H1 (cell line): ENCODE results near the gene DHX34. TPM values are rescaled to one million over a fixed set of nuclear protein-coding genes. Genes with fewer than 3 reads are reported as not detected.

Experiments used
- CTCF ChIA-PET: fragments of 300-600 bp; sonication (Branson Sonifier 250); formaldehyde crosslinking; loops from one replicate; lab custom pipeline; 2021; ENCODE audit not compliant: partially characterized antibody; lab: Charles Lee
- POLR2A ChIA-PET: fragments of 300-600 bp; sonication (Branson Sonifier 250); formaldehyde crosslinking; loops from one replicate; lab custom pipeline; 2021; ENCODE audit warnings: inconsistent platforms; ENCODE audit not compliant: partially characterized antibody; lab: Charles Lee
- DNase-seq, 2 experiments: peaks; one replicate each; pipeline versions ENCODE4 v3.0.0 to v3.0.0-alpha.2; 2010 to 2022; ENCODE audit warnings: low spot score in 2 of 2, low read depth in 1 of 2, mixed read lengths in 1 of 2
- FAIRE-seq: peaks from 2 replicates; lab custom pipeline; 2011; peaks lifted over from hg19 to GRCh38; lab: Jason Lieb, UNC
- H2AFZ ChIP-seq: 2 replicates; pipeline ENCODE4 v1.8.1; 2012; ENCODE audit warnings: low read length, inconsistent platforms
- H2AK5ac ChIP-seq: 2 replicates; pipeline ENCODE4 v1.6.1; 2013; ENCODE audit warnings: low read depth, low read length
- H2BK120ac ChIP-seq: replicated peaks from 2 replicates; pipeline ENCODE3; 2013; ENCODE audit warnings: low read depth, low read length, inconsistent platforms
- H2BK12ac ChIP-seq: 2 replicates; pipeline ENCODE4 v1.6.1; 2013; ENCODE audit warnings: low read depth, low read length
- H2BK15ac ChIP-seq: 2 replicates; pipeline ENCODE4 v1.6.1; 2013; ENCODE audit warnings: low read length
- H2BK20ac ChIP-seq: 2 replicates; pipeline ENCODE4 v1.6.1; 2013; ENCODE audit warnings: low read length
- H2BK5ac ChIP-seq: 2 replicates; pipeline ENCODE4 v1.6.1; 2013; ENCODE audit warnings: low read depth, low read length
- H3K14ac ChIP-seq: 2 replicates; pipeline ENCODE4 v1.6.1; 2013; ENCODE audit warnings: inconsistent platforms; ENCODE audit not compliant: insufficient read length
- H3K18ac ChIP-seq: 2 replicates; pipeline ENCODE4 v1.6.1; 2013; ENCODE audit warnings: low read length; ENCODE audit errors: extremely low read depth
- H3K23ac ChIP-seq: 2 replicates; pipeline ENCODE4 v1.6.1; 2013; ENCODE audit warnings: inconsistent platforms; ENCODE audit not compliant: insufficient read length
- H3K23me2 ChIP-seq: 2 replicates; pipeline ENCODE4 v1.6.1; 2013; ENCODE audit warnings: low read depth, low read length
- H3K27ac ChIP-seq: 2 replicates; pipeline ENCODE4 v1.6.1; 2011; ENCODE audit warnings: low read depth, low read length, inconsistent platforms
- H3K27me3 ChIP-seq, 4 experiments: replicated peaks in 1 of 4; 1 replicate in 1 of 4; 2 replicates in 3 of 4; pipeline versions ENCODE4 v1.6.1 to v1.8.1; 2011 to 2013; ENCODE audit warnings: low read length in 3 of 4, mild to moderate bottlenecking in 3 of 4, inconsistent platforms in 2 of 4, mixed read lengths in 2 of 4, moderate library complexity in 1 of 4; ENCODE audit not compliant: control insufficient read depth in 3 of 4, insufficient read depth in 3 of 4; ENCODE audit errors: extremely low read depth in 1 of 4
- H3K36me3 ChIP-seq, 4 experiments: 2 replicates each; pipeline versions ENCODE4 v1.6.1 to v1.8.1; 2011 to 2013; ENCODE audit warnings: mild to moderate bottlenecking in 4 of 4, low read length in 3 of 4, moderate library complexity in 2 of 4, control low read depth in 1 of 4, inconsistent platforms in 1 of 4; ENCODE audit not compliant: insufficient read depth in 4 of 4, control insufficient read depth in 2 of 4
- H3K4ac ChIP-seq: replicated peaks from 2 replicates; pipeline ENCODE3; 2013; ENCODE audit warnings: low read length, low read depth, mixed read lengths, inconsistent platforms; ENCODE audit not compliant: insufficient read length
- H3K4me1 ChIP-seq, 4 experiments: replicated peaks in 1 of 4; 1 replicate in 1 of 4; 2 replicates in 3 of 4; pipeline versions ENCODE4 v1.6.1 to v1.8.1; 2011 to 2013; ENCODE audit warnings: low read length in 3 of 4, inconsistent platforms in 2 of 4, mixed read lengths in 1 of 4; ENCODE audit not compliant: insufficient read depth in 4 of 4, control insufficient read depth in 3 of 4
- H3K4me2 ChIP-seq, 2 experiments: 2 replicates each; pipeline versions ENCODE4 v1.6.1 to v1.8.1; 2011 to 2013; ENCODE audit warnings: low read depth in 2 of 2, low read length in 2 of 2, control low read depth in 1 of 2, inconsistent platforms in 1 of 2, mild to moderate bottlenecking in 1 of 2; ENCODE audit not compliant: insufficient read depth in 1 of 2
- H3K4me3 ChIP-seq, 4 experiments: fragments of 200-600, 300-600 bp in 1 of 4; sonication (generic), shearing (Covaris generic), sonication (Bioruptor Twin) in 1 of 4; 2 replicates each; pipeline versions ENCODE4 v1.5.1 to v1.8.1; 2011 to 2016; ENCODE audit warnings: low read length in 4 of 4, low read depth in 3 of 4, control low read depth in 2 of 4, inconsistent platforms in 2 of 4, mild to moderate bottlenecking in 2 of 4, mixed read lengths in 1 of 4, moderate library complexity in 1 of 4; ENCODE audit not compliant: insufficient read depth in 2 of 4; ENCODE audit errors: extremely low read depth in 1 of 4
- H3K56ac ChIP-seq: replicated peaks from 2 replicates; pipeline ENCODE3; 2013; ENCODE audit warnings: low read depth, mild to moderate bottlenecking, mixed read lengths, low read length, inconsistent platforms; ENCODE audit not compliant: insufficient read length
- H3K79me1 ChIP-seq: 2 replicates; pipeline ENCODE4 v1.6.1; 2013; ENCODE audit warnings: low read depth, low read length, control low read depth
- H3K79me2 ChIP-seq, 2 experiments: 2 replicates each; pipeline versions ENCODE4 v1.6.1 to v1.8.1; 2012 to 2013; ENCODE audit warnings: low read length in 2 of 2, mild to moderate bottlenecking in 2 of 2, inconsistent platforms in 1 of 2; ENCODE audit not compliant: insufficient read depth in 2 of 2, control insufficient read depth in 1 of 2
- H3K9ac ChIP-seq, 4 experiments: replicated peaks in 1 of 4; 1 replicate in 1 of 4; 2 replicates in 3 of 4; pipeline versions ENCODE4 v1.6.1 to v1.8.1; 2011 to 2013; ENCODE audit warnings: low read depth in 3 of 4, low read length in 3 of 4, control low read depth in 2 of 4, mild to moderate bottlenecking in 2 of 4, moderate library complexity in 2 of 4, inconsistent platforms in 1 of 4; ENCODE audit errors: extremely low read depth in 1 of 4
- H3K9me3 ChIP-seq, 2 experiments: 2 replicates each; pipeline versions ENCODE4 v1.6.1 to v1.8.1; 2012 to 2013; ENCODE audit warnings: mild to moderate bottlenecking in 2 of 2, moderate library complexity in 2 of 2, control low read depth in 1 of 2, inconsistent platforms in 1 of 2, low read depth in 1 of 2, low read length in 1 of 2, mixed read lengths in 1 of 2; ENCODE audit not compliant: insufficient read depth in 2 of 2
- H4K20me1 ChIP-seq, 2 experiments: replicated peaks in 1 of 2; 2 replicates each; pipeline versions ENCODE3 to v1.8.1; 2011 to 2013; ENCODE audit warnings: inconsistent platforms in 2 of 2, low read length in 2 of 2, mild to moderate bottlenecking in 1 of 2; ENCODE audit not compliant: insufficient read depth in 2 of 2, control insufficient read depth in 1 of 2
- H4K5ac ChIP-seq: 2 replicates; pipeline ENCODE4 v1.6.1; 2013; ENCODE audit warnings: low read length, low read depth, mixed read lengths, inconsistent platforms; ENCODE audit not compliant: insufficient read length
- H4K8ac ChIP-seq: 2 replicates; pipeline ENCODE4 v1.8.0; 2013; ENCODE audit warnings: mild to moderate bottlenecking, moderate library complexity, low read length, inconsistent platforms; ENCODE audit not compliant: insufficient read depth; ENCODE audit errors: extremely low read depth
- H4K91ac ChIP-seq: replicated peaks from 2 replicates; pipeline ENCODE3; 2013; ENCODE audit warnings: low read length, mixed read lengths, inconsistent platforms; ENCODE audit not compliant: insufficient read length
- ASH2L ChIP-seq: fragments of 200-600, 300-600 bp; sonication (generic); IDR thresholded peaks from one replicate; pipeline ENCODE4 v1.7.1; 2017; ENCODE audit warnings: low read length
- KDM1A ChIP-seq: fragments of 200-600, 300-600 bp; sonication (generic); IDR thresholded peaks from 2 replicates; pipeline ENCODE4 v1.7.1; 2016; ENCODE audit warnings: mild to moderate bottlenecking, low read length, borderline replicate concordance
- WGBS, 2 experiments: shearing (Covaris generic) in 1 of 2; methylation state at CpG; one replicate each; pipeline versions ENCODE4 v1.1.6 to v1.1.7; 2013 to 2015; ENCODE audit warnings: low lambda C conversion rate in 2 of 2, mixed read lengths in 2 of 2, inconsistent platforms in 1 of 2, low coverage in 1 of 2, missing lambda C conversion rate in 1 of 2; ENCODE audit not compliant: insufficient replicate concordance in 2 of 2, insufficient coverage in 1 of 2, insufficient read length in 1 of 2; ENCODE audit errors: extremely low coverage in 1 of 2, missing lambda C conversion rate in 1 of 2; 5-methylcytosine and 5-hydroxymethylcytosine counted together
- polyA plus RNA-seq, 7 experiments: library from polyadenylated mRNA; depleted of rRNA in 3 of 7; stranded (reverse) in 5 of 7; unstranded in 2 of 7; fragments of >200 nt in 5 of 7; fragments of 200-250 nt in 2 of 7; gene quantifications; 1 replicate in 5 of 7; 2 replicates in 1 of 7; 4 replicates in 1 of 7; pipeline versions ENCODE4 v1.2.1 to v1.2.3, GENCODE V29; 2011 to 2013; ENCODE audit warnings: missing spikeins in 2 of 7, mixed read lengths in 2 of 7
- total RNA-seq: library from RNA; stranded (reverse); fragmentation: NEBNext Ultra II Directional; extraction: Animal tissue kit (Norgen Biotek cat#: 25700); gene quantifications from 2 replicates; pipeline ENCODE4 v1.2.1, GENCODE V29; 2021

The DHX34 gene
- total and polyA plus RNA-seq, 2 of the 8 experiments (the other 6 are each of a cell fraction or from before 2014, with no cell fraction given) = 17.5 to 24.3 TPM

DNA sequence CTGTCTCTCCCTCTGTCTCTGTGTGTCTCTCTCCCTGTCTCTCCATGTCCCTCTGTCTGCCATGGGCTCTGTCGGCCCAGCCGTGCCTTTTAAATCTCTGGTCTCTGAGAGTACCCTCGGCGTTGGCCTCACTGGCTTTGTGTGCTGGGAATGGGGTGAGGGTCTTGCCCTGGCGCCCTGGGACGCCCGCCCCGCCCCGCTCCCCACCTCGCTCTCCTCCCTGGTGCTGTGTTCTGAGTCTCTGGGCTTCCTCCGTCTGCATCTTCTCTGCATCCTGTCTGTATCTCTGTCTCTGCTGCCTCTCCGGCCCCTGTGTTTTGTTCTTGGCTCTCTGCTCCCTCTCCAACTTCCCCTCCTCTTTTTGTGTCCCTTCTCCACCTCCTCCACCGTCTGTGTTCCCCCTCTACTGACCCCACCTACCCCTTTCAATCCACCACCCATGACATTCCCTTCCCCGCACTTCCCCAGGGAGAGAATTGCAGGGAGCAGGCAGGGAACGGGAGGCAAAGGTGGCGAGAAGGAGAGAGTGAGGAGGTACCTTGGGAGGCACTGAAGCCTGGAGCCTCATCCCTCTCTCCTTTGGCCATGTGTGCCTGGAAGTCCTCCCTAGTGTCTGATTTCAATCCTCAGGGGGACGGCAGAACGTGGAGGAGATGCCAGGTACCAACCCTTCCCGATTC is 74.2 kb downstream of the DHX34 start:
- no peak overlapping the region for H4K5ac ChIP-seq
- H3K4me1 ChIP-seq = peaks cover 0 to 24% (median 9%) of the 10 kb centered on the region in 4 experiments; a peak in 5 of 7 replicates
- POLR2A ChIA-PET = no interaction called here
- 0 out of 2 replicates have a peak overlapping the region, but pooled peaks have one; percentile 45 for H4K8ac ChIP-seq
- DNase-seq (no peak), FAIRE-seq (no peak)
- H2AK5ac ChIP-seq = no peak overlapping the region
- H2BK5ac ChIP-seq = peak overlapping the region; percentile 35; the same call in 1 of the 2 replicates
- H3K14ac ChIP-seq = no peak overlapping the region
- no peak overlapping the region for H2BK120ac ChIP-seq
- no peaks in the 10 kb centered on the region for H3K79me2 ChIP-seq
- H3K56ac ChIP-seq = no peak overlapping the region
- H2BK12ac ChIP-seq = peak overlapping the region; percentile 87; the same call in 1 of the 2 replicates
- peaks cover 32% of the 10 kb centered on the region; the same call in 1 of the 2 replicates for H3K23me2 ChIP-seq
- H4K91ac ChIP-seq = peak overlapping the region; percentile 3
- no peak overlapping the region for H3K27ac ChIP-seq
- no peak overlapping the region for H3K4me3 ChIP-seq
- no peaks in the 10 kb centered on the region for H3K79me1 ChIP-seq
- no peak overlapping the region for H2AFZ ChIP-seq
- H3K4me2 ChIP-seq = peak overlapping the region in 1 of 2 experiments; percentile 38; a peak in 3 of 4 replicates
- H3K23ac ChIP-seq = no peak overlapping the region
- no peaks in the 10 kb centered on the region for H3K36me3 ChIP-seq
- H3K4ac ChIP-seq = peak overlapping the region; percentile 2
- H2BK20ac ChIP-seq = peak overlapping the region; percentile 86; the same call in 1 of the 2 replicates
- no peaks in the 10 kb centered on the region for H3K9me3 ChIP-seq
- H4K20me1 ChIP-seq = peaks cover 0 to 2% of the 10 kb centered on the region in 2 experiments
- peak overlapping the region; percentile 72; the same call in 1 of the 2 replicates for H2BK15ac ChIP-seq
- H3K27me3 ChIP-seq = peaks cover 27 to 59% (median 54%) of the 10 kb centered on the region in 4 experiments
- TF ChIP-seq KDM1A (peak; percentile 26; the same call in 1 of the 2 replicates), ASH2L (no peak)
- no peak overlapping the region; the same call in 1 of the 2 replicates for H3K18ac ChIP-seq
- H3K9ac ChIP-seq = no peak overlapping the region
- 49% methylated on average over 11 of the region's 19 CpGs; no CpG with 5 or more reads in 1 of the 2 experiments for WGBS, 2 experiments
- CTCF ChIA-PET = no interaction called here
